ENCODE data around the gene IFNLR1. TPM values are rescaled to one million over a fixed set of nuclear protein-coding genes. Genes with fewer than 3 reads are reported as not detected.

IFNLR1 gene
- total RNA-seq, 1 donor from 2014 or later: 7.1 TPM

GRCh38 chr1:24157918-24158481 is 29.1 kb downstream of the IFNLR1 start:
- Mint-ChIP-seq H3K9me3 (no peaks in the 10 kb centered on the region), H3K36me3 (peaks cover 8% of the 10 kb centered on the region), H3K27ac (no peak overlapping the region), H3K4me1 (ENCODE audit: unreplicated experiment) (peaks cover 3% of the 10 kb centered on the region), H3K4me3 (no peak overlapping the region), H3K27me3 (no peaks in the 10 kb centered on the region)
- peak; percentile 33 for TF ChIP-seq CTCF (conservative IDR thresholded peaks at IDR 0.05)
- DNase-seq (ENCODE audit: extremely low spot score, unreplicated experiment): no peak

- Mint-ChIP-seq H3K4me1 (ENCODE audit: unreplicated experiment) (peaks cover 5% of the 10 kb centered on the region), H3K27ac (no peak overlapping the region), H3K4me3 (no peak overlapping the region), H3K9me3 (no peaks in the 10 kb centered on the region), H3K36me3 (peaks cover 8% of the 10 kb centered on the region), H3K27me3 (no peaks in the 10 kb centered on the region)
- DNase-seq (ENCODE audit: extremely low spot score, unreplicated experiment): no peak
- no peak for TF ChIP-seq CTCF (conservative IDR thresholded peaks at IDR 0.05)
Observed at GRCh38 chr1:24156542-24157260, 30.4 kb downstream of the IFNLR1 start.

- Mint-ChIP-seq H3K9me3 (no peaks in the 10 kb centered on the region), H3K36me3 (peaks cover 8% of the 10 kb centered on the region), H3K27ac (peak overlapping the region; percentile 59), H3K4me3 (no peak overlapping the region), H3K27me3 (no peaks in the 10 kb centered on the region), H3K4me1 (ENCODE audit: unreplicated experiment) (peaks cover 20% of the 10 kb centered on the region)
- peak; percentile 57 for TF ChIP-seq CTCF (conservative IDR thresholded peaks at IDR 0.05)
- DNase-seq (ENCODE audit: extremely low spot score, unreplicated experiment): peak; percentile 60
Observed at GRCh38 chr1:24155011-24155782, 31.9 kb downstream of the IFNLR1 start.

GRCh38 chr1:24154215-24154614 is 32.9 kb downstream of the IFNLR1 start:
- Mint-ChIP-seq H3K4me3 (no peak overlapping the region), H3K36me3 (peaks cover 8% of the 10 kb centered on the region), H3K4me1 (ENCODE audit: unreplicated experiment) (peaks cover 20% of the 10 kb centered on the region), H3K9me3 (no peaks in the 10 kb centered on the region), H3K27ac (peak overlapping the region; percentile 51), H3K27me3 (no peaks in the 10 kb centered on the region)
- TF ChIP-seq CTCF (conservative IDR thresholded peaks at IDR 0.05): no peak
- peak; percentile 24 for DNase-seq (ENCODE audit: extremely low spot score, unreplicated experiment)

DNA sequence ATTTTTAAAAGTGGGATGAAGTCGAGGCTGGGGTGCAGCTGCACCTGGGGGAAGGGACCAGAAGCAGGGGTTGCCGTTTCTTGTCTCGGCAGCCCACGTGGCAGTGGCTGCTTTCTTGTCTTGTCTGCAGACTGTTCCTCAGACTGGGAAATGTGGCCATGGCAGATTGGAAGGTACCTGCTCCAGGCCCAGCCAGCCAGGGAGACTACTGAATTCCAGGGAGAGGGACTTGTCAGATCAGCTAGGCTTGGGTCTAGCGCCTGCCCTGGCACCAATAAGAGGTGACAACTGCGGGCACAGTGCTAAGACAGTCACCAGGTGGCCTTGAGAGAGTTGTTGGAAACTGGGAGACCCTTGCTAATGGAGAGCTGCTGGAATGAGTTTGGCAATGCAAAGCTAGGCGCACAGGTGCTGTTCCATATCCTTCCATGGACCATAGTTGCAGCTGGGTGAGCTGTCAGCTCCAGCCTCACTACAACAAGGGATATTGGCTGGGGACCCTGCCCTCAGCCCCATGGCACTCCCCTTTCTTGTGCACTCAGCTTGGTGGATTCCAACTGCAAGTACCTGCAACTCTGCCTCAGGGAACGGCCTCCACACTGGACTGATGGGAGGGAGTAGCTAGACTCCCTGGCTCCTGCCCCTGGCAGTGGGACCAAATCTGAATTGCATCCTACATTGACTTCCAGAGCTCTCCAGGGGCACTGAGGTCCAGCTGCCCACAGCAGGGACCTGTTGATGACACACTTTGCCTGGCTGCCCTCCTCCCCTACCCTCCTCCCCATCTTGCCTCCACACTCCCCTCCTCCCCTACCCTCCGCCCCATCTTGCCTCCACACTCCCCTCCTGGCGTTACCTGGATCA is 34.2 kb downstream of the IFNLR1 start:
- no peak overlapping the region for H3K4me3 Mint-ChIP-seq
- TF ChIP-seq CTCF (conservative IDR thresholded peaks at IDR 0.05): no peak
- no peaks in the 10 kb centered on the region for H3K27me3 Mint-ChIP-seq
- H3K36me3 Mint-ChIP-seq: peaks cover 8% of the 10 kb centered on the region
- peaks cover 20% of the 10 kb centered on the region for H3K4me1 Mint-ChIP-seq (ENCODE audit: unreplicated experiment)
- no peaks in the 10 kb centered on the region for H3K9me3 Mint-ChIP-seq
- peak overlapping the region; percentile 93 for H3K27ac Mint-ChIP-seq
- DNase-seq (ENCODE audit: extremely low spot score, unreplicated experiment): no peak

Measured in type B pancreatic cell (in vitro differentiated cells).